ENCODE measurements around the gene SPACA6.

The SPACA6 gene

DNA sequence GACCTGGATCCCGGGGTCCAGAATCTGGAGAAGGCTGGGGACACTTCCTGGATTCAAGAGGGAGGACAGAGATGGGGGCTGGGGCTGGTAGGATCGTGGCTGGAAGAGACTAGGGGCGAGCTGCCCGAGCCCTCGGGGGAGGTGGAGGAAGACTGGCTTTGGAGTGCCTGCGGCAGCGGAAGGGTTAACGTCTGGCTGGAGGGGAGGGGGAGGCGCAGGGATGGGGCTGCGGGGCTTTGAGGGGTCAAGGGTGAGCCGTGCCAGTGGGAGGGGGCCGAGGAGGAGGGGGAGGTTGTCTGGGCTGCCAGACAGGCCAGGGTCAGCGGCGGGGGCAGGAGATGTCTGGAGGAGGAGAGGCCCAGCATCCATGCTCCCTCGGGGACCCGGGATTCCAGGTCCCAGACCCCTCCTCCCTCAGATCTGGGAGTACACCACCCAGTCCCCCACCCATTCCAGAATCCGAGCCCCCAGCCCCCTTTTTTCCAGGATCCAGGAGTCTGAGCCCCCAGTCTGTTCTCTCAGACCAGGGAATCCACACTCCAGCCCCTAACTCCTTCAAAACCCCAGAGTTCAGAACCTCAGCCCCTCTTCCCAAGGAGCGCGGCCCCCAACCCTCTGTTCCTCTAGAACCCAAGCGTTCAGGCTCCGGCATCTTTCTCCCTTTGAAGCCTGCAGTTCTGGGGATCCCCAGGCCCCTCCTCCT, 3.2 kb upstream of the SPACA6 start:
- DNase-seq = no peak

DNA sequence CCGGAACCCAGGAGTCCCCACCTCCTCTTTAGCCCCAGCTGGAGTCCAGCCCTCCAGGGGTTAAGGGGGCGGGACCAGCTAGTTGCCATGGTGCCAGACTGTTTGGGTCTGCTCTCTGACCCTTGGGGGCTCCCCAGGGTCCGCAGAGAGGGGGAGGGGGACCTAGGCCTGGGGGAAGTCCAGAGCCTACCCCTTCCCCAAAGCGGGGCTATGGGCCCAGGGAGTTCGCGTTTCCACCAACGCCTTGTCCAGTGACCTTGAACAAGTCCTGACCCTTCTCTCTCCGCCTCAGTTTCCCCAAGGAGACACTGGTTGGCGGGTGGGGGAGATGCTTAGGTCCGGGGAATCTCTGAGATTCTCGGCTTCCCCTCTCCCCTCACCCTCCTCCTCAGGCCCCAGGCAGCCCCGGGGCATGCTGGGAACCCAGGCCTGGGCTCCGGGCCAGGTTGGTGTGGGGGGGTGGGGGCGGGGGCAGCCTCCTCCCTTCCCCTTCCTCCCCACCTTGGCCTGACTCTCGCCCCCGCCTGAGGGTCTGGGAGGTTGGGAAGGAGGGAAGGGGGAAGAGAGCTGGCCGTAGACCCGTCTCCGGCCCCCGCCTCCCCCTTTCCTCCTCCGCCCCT, 2.6 kb upstream of the SPACA6 start:
- peak; percentile 23 for DNase-seq

DNA sequence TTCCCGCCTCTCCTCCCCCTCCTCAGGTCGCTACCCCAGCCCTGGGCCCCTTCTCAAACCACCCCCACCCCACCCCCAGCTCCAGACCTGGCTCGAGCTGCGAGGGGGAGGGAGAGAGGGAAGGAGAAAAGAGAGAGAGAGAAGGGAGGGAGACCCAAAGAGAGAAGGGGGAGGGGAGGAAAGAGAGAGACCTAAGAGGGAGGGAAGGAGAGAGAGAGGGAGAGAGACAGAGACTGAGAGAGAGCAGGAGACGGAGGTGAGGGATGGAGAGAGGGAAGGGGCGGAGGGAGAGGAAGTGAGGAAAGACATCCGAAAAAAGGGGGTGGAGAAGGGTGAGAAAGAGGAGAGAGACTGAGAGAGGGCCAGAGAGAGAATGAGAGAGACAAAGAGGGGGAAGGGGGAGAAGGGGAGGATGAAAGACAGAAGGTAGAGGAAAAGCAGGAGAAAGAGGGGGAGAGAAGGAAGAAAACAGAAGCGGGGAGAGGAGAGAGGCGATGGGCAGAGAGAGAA, 2.0 kb upstream of the SPACA6 start:
- DNase-seq = no peak

DNA sequence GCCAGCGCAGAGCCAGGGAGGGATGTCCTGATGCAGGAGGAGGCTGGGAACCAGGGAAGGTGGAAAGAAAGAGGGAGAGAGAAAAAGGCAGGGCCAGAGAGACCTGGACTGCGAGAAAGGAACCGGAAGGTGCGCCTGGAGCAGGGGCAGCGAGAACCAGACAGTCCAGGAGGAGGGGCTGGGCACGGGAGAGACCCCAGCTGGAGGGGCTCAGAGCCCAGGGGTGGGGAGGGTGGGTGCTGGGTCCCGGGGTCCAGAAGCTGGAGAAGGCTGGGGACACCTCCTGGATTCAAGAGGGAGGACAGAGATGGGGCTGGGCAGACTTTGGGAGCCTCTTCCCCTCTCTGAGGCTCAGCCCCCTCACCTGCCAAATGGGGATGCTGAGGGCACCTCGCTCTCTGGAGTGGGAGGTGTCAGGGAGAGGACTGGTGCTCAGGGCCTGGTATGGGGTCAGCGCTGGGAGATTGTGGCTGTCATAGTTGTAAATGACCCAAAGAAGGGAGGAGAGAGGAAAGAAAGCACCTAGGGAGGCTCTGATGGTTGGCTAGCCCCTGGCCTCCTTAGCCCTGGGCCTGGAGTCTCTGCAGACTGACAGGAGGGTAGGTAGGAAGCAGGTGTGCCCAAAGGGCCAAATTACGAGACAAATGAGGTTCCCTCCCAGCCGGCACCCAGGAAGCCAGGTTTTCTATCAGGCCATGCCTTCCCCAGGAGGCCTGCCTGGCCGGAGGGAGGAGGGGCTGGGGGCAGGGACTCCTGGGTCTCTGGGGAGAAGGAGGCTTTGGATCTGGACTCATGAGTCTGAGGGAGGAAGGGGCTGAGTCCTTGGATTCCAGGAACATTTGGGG, 1.3 kb upstream of the SPACA6 start:
- no peak for DNase-seq

DNA sequence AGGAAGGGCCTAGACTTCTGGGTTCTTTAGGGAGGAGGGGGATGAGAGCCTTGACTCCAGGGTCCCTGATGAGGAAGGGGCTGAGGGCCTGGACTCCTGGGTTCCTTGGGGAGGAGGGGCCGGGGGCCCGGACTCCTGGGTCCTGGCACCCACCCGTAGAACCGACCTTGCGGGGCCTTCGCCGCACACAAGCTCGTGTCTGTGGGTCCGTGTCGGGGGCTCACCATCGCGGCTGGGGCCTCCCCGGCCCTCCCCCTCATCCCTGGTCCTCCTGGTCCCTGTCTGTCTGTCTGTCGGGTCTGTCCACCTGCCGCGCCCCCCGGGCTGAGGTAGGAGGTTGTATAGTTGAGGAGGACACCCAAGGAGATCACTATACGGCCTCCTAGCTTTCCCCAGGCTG, 662 bp upstream of the SPACA6 start:
- no peak for DNase-seq

DNA sequence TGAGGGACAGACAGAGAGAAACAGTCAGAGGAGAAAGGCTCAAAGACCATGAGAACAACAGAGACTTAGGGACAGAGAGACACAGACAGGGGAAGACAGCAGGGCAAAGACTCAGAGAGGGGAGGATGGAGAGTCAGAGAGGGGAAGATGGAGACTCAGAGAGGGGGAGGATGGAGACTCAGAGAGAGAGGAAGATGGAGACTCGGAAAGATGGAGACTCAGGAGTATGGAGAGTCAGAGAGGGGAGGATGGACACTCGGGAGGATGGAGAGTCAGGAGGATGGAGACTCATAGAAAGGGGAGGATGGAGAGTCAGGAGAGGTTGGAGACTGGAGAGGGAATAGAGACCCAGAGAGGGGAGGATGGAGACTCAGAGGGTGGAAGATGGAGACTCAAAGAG, 689 bp downstream of the SPACA6 start:
- DNase-seq = no peak

DNA sequence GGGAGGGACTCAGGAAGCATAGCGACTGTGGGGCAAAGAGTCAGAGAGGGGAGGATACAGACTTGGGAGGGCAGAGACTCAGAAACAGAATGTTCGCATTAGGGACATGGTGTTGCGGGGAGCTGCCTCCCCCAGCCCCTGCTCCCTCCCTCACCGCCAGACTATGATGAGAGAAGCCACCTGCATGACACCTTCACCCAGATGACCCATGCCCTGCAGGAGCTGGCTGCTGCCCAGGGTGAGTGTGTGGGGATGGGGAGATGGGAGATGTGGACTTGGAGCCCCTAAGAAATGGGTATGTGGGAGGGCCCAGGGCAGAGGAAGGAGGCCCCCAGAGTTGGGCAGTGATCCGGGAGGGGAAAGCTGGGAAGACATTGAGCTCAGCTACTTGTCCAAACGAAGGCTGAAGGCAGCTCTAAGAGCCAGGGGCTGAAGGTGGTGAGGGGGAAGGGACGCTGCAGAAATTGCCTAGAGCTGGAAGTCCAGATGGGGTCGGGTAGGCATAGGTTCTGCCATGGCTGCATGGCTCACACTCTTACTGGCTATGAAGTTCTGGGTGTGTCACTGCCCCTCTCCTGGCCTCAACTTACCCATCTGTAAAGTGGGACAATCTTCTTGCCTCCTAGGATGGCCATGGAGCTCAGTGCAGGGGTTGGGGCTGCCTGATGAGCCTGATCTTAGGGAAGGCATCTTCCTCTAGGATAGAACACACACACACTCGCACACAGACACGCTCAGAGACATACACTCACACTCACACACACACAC, 1.4 kb downstream of the SPACA6 start:
- no peak for DNase-seq

DNA sequence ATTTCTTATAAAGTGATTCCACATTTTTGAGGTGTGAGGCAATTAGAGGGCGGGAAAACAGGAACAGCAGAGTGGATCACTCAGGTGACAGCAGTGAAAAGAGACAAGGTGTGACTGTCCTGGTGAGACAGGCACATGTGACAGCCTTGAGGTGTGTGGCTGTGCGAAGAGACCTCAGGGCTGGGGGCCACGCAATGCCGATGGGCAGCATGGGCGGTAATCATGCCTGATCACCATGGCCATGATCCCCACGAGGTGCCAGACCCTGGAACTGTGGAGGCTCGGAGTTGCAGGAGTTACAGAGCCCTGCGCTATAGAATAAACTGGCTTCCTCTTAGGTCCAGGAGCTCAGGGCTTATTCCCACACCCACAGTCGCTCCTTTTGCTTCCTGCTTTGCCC, 2.0 kb downstream of the SPACA6 start:
- DNase-seq = no peak

DNA sequence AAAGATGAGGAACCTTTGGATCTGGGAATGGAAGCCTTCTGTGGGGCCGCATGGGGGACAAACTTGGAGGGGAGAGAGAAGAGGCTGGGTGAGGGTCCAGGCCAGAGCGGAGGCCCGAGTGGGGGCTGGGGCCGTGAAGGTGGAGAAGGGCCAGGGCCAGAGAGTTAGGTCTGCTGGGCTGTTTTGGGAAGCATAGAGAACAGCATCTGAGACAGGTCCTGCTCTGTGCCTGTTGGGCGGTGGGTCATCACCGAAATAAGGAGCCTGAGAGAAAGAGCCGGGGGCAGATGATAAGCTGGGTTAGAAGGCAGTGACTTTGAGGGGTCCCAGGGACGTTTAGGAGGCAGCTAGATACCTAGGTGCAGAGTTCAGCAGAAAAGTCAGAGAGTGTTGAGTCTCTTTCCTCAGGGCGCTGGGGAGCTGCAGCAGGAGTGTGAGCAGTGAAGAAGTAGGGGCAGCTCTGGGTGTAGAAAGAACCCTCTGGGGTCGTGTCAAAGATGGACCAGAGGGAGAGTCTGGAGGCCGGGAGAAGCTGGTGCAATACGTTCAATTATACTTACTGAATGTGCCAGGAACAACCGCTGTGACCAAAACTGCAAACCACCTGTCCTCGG, 2.7 kb downstream of the SPACA6 start:
- no peak for DNase-seq

DNA sequence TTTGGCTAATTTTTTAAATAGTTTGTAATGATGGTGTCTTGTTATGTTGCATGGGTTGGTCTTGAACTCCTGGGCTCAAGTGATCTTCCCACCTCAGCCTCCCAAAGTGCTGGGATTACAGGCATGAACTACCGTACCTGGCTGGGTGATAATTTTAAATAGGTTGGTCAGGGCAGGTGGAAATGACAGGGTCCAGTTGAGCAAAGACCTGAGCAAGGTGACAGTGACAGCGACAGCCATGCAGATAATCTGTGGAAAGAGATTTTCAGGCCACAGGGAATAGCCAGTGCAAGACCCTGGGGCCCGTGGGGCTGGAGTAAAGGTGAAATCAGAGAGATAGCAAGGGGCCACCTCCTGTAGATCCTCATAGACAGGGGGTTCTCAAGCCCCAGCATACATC, 3.5 kb downstream of the SPACA6 start:
- DNase-seq = no peak

DNA sequence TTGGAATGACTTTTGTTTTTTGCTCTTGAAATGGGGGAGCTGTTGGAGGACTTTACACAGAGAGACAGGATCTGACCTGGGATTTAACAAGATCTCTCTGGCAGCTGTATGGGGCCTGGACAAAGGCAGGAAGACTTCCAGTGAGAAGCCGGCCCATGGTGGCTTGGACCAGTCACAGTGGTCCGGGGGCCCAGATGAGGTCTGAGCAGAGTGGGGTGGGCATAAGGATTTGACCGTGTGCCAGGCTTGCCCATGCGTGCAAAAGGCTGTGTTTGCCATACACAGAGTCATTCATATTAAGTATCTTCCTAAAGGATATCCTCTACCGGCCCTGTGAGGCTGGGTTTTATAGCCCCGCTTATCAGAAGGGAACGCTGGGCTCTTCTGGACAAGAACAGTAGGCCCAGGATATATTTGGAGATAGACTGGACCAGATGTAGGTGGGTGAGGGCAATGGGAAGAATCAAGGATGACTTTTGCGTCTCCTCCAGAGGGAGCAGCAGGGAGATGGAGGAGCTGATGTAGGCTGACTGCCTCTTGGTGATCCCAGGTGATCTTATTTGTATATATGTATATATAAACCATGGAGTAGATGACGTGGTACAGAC, 4.1 kb downstream of the SPACA6 start:
- no peak for DNase-seq

DNA sequence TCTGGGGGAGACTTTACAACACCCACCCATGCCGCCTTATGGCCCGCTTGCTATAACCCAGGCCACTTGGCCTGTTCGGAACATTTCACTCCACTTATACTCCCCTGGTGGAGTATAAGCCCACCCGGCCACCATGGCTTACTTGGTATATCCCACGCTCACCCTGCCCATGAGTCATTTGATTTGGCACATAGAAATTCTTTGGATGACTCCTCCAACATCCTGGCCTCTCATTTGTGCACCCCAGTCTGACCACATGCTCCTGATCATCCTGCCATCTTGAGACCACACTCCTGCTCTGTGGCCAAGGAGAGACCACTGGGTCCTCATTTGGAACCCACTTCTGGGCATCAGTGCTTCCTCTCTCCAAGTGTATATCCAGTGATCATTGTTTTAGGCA, 5.2 kb downstream of the SPACA6 start:
- DNase-seq = no peak

DNA sequence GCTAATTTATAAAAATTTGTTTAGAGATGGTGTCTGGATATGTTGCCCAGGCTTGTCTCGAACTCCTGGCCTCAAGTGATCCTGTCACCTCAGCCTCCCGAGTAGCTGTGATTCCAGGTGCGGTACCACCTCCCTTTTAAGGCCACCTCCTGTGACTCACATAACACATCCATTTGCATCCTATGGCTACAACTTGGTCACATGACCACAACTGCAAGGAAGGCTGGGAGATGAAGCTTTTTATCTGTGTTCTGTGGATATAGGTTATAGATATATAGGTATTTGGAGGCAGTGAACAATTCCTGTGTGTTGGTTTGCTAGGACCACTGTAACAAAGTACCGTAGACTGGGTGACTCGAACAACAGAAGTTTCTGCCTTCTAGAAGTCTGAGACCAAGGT, 6.0 kb downstream of the SPACA6 start:
- DNase-seq = no peak

DNA sequence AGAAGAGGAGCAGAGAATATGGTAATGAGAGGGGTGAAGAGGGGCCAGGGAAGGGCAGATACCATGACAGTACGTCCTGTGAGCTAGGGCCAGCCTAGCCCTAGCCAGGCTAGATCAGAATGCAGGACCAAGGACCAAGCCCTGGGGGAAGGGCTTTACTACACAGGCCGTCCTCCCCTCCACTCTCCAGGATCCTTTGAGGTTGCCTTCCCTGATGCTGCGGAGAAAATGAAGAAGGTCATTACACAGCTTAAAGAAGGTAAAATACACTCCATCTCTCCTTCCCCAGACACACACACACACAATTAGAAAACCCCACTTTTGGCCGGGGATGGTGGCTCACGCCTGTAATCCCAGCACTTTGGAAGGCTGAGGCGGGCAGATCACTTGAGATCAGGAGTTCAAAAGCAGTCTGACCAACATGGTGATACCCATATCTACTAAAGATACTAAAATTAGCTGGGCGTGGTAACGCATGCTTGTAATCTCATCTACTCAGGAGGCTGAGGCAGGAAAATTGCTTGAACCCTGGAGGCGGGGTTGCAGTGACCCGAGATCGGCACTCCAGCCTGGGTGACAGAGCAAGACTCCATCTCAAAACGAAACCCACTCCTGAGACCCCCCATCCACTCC, 8.5 kb downstream of the SPACA6 start:
- no peak for DNase-seq

DNA sequence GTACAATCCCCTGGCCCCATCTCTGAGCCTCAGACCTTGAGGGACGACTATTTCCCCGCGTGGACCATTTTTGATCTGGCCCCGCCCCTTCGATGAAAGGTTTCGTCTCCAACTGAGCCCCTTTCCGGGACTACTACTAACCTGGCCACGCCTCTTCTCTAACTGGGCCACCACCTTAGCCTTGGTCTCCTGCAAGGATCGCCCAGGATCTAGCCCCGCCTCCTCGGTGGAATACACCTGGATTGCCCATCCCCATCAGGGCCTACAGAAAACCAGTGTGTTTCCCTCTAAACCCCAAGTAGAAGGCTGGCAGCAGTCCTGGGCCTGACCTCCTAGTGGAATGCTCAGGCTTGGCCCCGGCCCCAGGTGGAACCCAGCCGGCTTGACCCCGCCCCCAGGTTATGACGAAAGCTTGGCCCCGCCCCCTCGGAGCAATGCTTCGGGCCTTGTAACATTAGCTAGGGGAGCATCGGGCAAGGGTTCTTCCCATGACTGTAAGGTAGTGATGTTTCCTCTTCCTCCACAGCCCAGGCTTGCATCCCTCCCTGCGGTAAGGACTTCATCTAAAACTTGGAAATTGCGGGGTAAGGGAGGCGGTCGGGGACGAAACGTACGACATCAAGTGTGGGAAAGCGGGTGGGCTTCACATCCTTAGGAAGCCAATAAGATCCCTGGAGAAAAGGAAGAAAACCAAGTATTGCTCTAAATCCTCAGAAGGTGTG, 9.1 kb downstream of the SPACA6 start:
- DNase-seq = peak; percentile 51

DNA sequence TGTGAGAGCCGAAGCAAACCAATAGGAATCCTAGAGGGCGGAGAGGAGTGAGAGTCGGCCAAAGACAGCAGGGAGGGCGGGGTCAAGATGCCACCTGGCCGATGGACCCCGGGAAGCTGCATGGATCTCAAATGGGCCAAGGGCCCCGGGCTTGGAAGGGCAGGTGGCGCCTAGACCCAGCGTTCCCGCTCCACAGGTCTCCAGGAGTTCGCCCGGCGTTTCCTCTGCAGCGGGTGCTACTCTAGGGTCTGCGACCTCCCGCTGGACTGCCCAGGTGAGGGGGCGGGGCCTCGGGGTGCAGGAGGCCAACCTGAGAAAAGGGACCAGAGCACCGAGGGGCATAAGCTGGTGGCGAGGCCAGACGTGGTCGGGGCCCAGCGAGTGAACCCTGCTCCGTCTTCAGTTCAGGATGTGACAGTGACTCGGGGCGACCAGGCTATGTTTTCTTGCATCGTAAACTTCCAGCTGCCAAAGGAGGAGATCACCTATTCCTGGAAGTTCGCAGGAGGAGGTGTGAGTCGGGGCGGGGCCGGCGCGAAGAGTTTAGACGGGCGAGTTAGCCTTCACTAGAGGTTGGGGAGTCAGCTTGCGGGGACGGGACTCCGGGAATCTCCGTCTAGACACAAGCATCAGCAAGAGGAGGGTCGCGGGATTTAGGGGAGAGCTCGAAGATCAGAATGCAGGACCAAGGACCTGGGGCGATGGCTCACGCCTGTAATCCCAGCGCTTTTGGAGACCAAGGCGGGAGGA, 9.9 kb downstream of the SPACA6 start:
- DNase-seq = no peak

DNA sequence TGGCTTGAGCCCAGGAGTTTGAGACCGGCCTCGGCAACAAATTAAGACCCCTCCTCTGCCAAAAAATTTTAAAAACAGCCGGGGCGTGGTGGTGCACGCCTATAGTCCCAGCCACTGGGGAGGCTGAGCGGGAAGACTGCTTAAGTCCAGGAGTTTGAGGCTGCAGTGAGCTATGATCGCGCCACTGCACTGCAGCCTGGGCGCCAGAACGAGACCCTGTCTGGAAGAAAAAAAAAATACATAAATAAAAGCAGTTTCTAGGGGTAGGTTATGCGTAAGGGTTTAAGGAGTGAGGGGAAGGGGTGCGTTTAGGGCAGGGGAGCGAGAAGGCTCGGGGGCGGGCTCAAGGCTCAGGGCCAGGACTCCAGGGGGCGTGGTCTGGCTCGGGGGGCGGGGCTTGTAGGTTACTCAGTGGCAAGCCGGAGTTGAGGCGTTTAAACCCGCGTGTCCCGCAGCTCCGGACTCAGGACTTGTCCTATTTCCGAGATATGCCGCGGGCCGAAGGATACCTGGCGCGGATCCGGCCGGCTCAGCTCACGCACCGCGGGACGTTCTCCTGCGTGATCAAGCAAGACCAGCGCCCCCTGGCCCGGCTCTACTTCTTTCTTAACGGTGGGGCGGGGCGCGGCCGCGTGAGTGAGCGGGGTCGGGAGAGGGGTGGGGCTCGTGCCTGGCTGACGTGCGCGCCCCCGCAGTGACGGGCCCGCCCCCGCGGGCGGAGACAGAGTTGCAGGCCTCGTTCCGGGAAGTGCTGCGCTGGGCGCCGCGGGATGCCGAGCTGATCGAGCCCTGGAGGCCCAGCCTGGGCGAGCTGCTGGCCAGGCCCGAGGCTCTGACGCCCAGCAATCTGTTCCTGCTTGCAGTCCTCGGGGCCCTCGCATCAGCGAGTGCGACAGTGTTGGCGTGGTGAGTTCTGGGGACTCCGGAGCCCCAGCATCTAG, 10.7 kb downstream of the SPACA6 start:
- peak; percentile 98 for DNase-seq

DNA sequence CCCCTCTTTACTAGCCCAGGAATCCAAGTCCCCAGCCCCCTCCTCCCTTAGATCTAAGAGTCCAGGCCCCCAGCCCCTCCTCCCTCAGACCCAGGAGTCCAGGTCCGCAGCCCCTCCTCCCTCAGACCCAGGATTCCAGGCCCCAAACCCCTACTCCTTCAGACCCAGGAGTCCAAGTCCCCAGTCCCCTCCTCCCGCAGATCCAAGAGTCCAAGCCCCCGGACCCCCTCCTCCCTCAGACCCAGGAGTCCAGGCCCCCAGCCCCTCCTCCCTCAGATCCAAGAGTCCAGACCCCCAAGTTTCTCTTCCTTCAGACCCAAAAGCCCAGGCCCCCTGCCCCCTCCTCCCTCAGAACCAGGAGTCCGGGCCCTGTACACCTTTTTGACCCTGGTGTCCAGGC, 11.5 kb downstream of the SPACA6 start:
- DNase-seq = no peak

DNA sequence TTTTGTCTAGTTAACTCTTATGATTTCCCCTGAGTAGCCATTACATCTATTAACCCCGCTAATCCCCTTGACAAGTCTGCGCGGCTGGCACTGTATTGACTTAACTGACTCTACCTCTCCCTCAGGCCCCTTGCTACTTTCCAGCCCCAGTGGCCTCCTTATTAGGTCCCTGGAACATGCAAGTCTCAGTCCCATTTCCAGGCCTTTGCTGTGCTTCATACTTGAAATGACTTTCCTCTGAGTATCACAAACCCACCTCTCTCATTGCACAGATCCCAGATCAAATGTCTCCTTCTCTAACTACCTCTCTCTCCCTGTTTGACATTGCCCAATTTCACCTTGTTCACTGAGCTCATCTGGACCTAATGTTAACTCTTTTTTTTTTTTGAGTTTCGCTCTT, 13.2 kb downstream of the SPACA6 start:
- DNase-seq = no peak
